Loucy (cell line): ENCODE results near the gene KCNK5.
A peak's percentile ranks its signal among the peaks of the same experiment; 100 is the strongest.

Experiments
- H2AFZ ChIP-seq: fragments of 200-600 bp; sonication (generic); 2 replicates; pipeline ENCODE4 v1.6.0; 2016; ENCODE audit warnings: antibody characterized with exemption, mild to moderate bottlenecking, low read length, moderate library complexity
- H3F3A ChIP-seq: fragments of 200-600 bp; 2 replicates; pipeline ENCODE4 v1.6.0; 2016; ENCODE audit warnings: antibody characterized with exemption, low read depth, mild to moderate bottlenecking
- H3K27me3 ChIP-seq: fragments of 200-600 bp; sonication (generic); 2 replicates; pipeline ENCODE4 v1.6.1; 2014; ENCODE audit warnings: low read length, mild to moderate bottlenecking; ENCODE audit not compliant: insufficient read depth, poor library complexity, severe bottlenecking
- H3K36me3 ChIP-seq: fragments of 200-600 bp; sonication (generic); 2 replicates; pipeline ENCODE4 v1.6.1; 2016; ENCODE audit warnings: low read length; ENCODE audit not compliant: insufficient read depth
- H3K4me1 ChIP-seq: fragments of 200-600 bp; sonication (generic); 2 replicates; pipeline ENCODE4 v1.5.1; 2014; ENCODE audit warnings: low read length, mild to moderate bottlenecking; ENCODE audit not compliant: insufficient read depth, poor library complexity, severe bottlenecking
- H3K4me2 ChIP-seq: fragments of 200-600 bp; sonication (generic); 2 replicates; pipeline ENCODE4 v1.6.0; 2014; ENCODE audit warnings: antibody characterized with exemption, low read length, low read depth, mild to moderate bottlenecking; ENCODE audit not compliant: poor library complexity, severe bottlenecking
- H3K4me3 ChIP-seq: fragments of 200-600 bp; sonication (generic); 2 replicates; pipeline ENCODE4 v1.5.1; 2014; ENCODE audit warnings: low read length, mild to moderate bottlenecking, mixed read lengths; ENCODE audit not compliant: poor library complexity, severe bottlenecking
- H3K79me2 ChIP-seq: fragments of 200-600 bp; sonication (generic); 2 replicates; pipeline ENCODE4 v1.6.1; 2014; ENCODE audit warnings: low read length; ENCODE audit not compliant: insufficient read depth
- H3K9ac ChIP-seq: fragments of 200-600 bp; sonication (generic); 2 replicates; pipeline ENCODE4 v1.6.0; 2014; ENCODE audit warnings: mild to moderate bottlenecking, low read depth, low read length, moderate library complexity; ENCODE audit not compliant: poor library complexity, severe bottlenecking
- H3K9me2 ChIP-seq: fragments of 200-600 bp; sonication (generic); replicated peaks from 2 replicates; pipeline ENCODE4 v1.6.1; 2016; ENCODE audit warnings: low read depth, low read length, mixed read lengths
- H3K9me3 ChIP-seq: fragments of 200-600 bp; sonication (generic); 2 replicates; pipeline ENCODE4 v1.6.1; 2014; ENCODE audit warnings: mild to moderate bottlenecking, antibody characterized with exemption, low read length, low read depth; ENCODE audit not compliant: insufficient read depth
- H4K20me1 ChIP-seq: fragments of 200-600 bp; sonication (generic); 2 replicates; pipeline ENCODE4 v1.6.0; 2014; ENCODE audit warnings: antibody characterized with exemption, low read length, mild to moderate bottlenecking; ENCODE audit not compliant: insufficient read depth, poor library complexity, severe bottlenecking
- CTCF ChIP-seq: fragments of 200-600 bp; sonication (generic); conservative IDR thresholded peaks from 2 replicates; pipeline ENCODE4 v1.5.1; 2014; ENCODE audit warnings: mild to moderate bottlenecking, antibody characterized with exemption, low read length
- EZH2phosphoT487 ChIP-seq: fragments of 200-600 bp; IDR thresholded peaks from 2 replicates; pipeline ENCODE4 v1.6.1; 2018; ENCODE audit warnings: antibody characterized with exemption, mild to moderate bottlenecking, moderate library complexity, borderline replicate concordance

KCNK5 gene

GRCh38 chr6:39166912-39167290 lies 62.4 kb downstream of the KCNK5 start:
- Histone ChIP-seq H3K36me3 (no peaks in the 10 kb centered on the region), H3F3A (no peaks in the 10 kb centered on the region), H3K4me3 (no peak overlapping the region), H3K9me3 (no peaks in the 10 kb centered on the region), H3K79me2 (no peaks in the 10 kb centered on the region), H3K27me3 (peaks cover 5% of the 10 kb centered on the region), H3K4me2 (peak overlapping the region; percentile 42), H3K9ac (no peak overlapping the region), H4K20me1 (no peaks in the 10 kb centered on the region), H3K4me1 (no peaks in the 10 kb centered on the region), H3K9me2 (no peaks in the 10 kb centered on the region), H2AFZ (peak overlapping the region; percentile 47; the same call in 1 of the 2 replicates)
- TF ChIP-seq CTCF, result no peak
- TF ChIP-seq EZH2phosphoT487, result no peak

GRCh38 chr6:39166189-39166911 lies 62.9 kb downstream of the KCNK5 start:
- no peaks in the 10 kb centered on the region for H3K79me2 ChIP-seq
- no peaks in the 10 kb centered on the region for H3K36me3 ChIP-seq
- H3K9me3 ChIP-seq, result no peaks in the 10 kb centered on the region
- H3K4me2 ChIP-seq, result peak overlapping the region; percentile 42
- no peaks in the 10 kb centered on the region for H3K4me1 ChIP-seq
- H3K9me2 ChIP-seq, result no peaks in the 10 kb centered on the region
- TF ChIP-seq CTCF, result peak; percentile 92
- no peak for TF ChIP-seq EZH2phosphoT487
- H3K27me3 ChIP-seq, result peaks cover 5% of the 10 kb centered on the region
- peak overlapping the region; percentile 47; the same call in 1 of the 2 replicates for H2AFZ ChIP-seq
- H3K4me3 ChIP-seq, result no peak overlapping the region
- no peaks in the 10 kb centered on the region for H3F3A ChIP-seq
- H3K9ac ChIP-seq, result no peak overlapping the region
- H4K20me1 ChIP-seq, result no peaks in the 10 kb centered on the region

- Histone ChIP-seq H3K9me3 (no peaks in the 10 kb centered on the region), H3K9ac (no peak overlapping the region), H3K36me3 (no peaks in the 10 kb centered on the region), H3K27me3 (no peaks in the 10 kb centered on the region), H2AFZ (no peak overlapping the region), H3K4me2 (no peak overlapping the region), H3K79me2 (no peaks in the 10 kb centered on the region), H4K20me1 (no peaks in the 10 kb centered on the region), H3K4me1 (peaks cover 16% of the 10 kb centered on the region), H3F3A (no peaks in the 10 kb centered on the region), H3K4me3 (no peak overlapping the region), H3K9me2 (no peaks in the 10 kb centered on the region)
- TF ChIP-seq EZH2phosphoT487 (no peak), CTCF (peak; percentile 29; the same call in 1 of the 2 replicates)
These were observed 71.8 kb downstream of the KCNK5 start for GRCh38 chr6:39157511-39157910.
